SK-N-SH treated with all-trans-retinoic acid at 6 μM for 48 hours (cell line): ENCODE data around the gene ARID1B.

ENCODE experiments used
- ATAC-seq: fragments of 200-7000 bp; cut with Tn5 transposase; 3 replicates; pipeline ENCODE4 v1.9.1; 2020; ENCODE audit warnings: mild to moderate bottlenecking, moderate library complexity
- ARNTL ChIP-seq: fragments of 450-650 bp; formaldehyde crosslinking; IDR thresholded peaks from 2 replicates; pipeline ENCODE4 v1.5.0; 2020; ENCODE audit warnings: low read depth, mild to moderate bottlenecking, moderate library complexity, borderline replicate concordance
- BACH2 ChIP-seq: fragments of 250-450 bp; sonication (Bioruptor Pico); IDR thresholded peaks from 2 replicates; pipeline ENCODE4 v1.9.0; 2021; ENCODE audit warnings: mild to moderate bottlenecking, borderline replicate concordance
- CREB5 ChIP-seq: fragments of 250-450 bp; sonication (Bioruptor Pico); IDR thresholded peaks from 2 replicates; pipeline ENCODE4 v1.5.1; 2020; ENCODE audit warnings: low read depth, mild to moderate bottlenecking, moderate library complexity
- CSDC2 ChIP-seq: fragments of 250-450 bp; sonication (Bioruptor Pico); IDR thresholded peaks from 2 replicates; pipeline ENCODE4 v1.5.0; 2020; ENCODE audit warnings: mild to moderate bottlenecking, moderate library complexity
- CSRNP3 ChIP-seq: fragments of 250-450 bp; sonication (Bioruptor Pico); IDR thresholded peaks from 2 replicates; pipeline ENCODE4 v1.5.1; 2021; ENCODE audit warnings: mild to moderate bottlenecking, moderate library complexity
- ESRRG ChIP-seq: fragments of 250-450 bp; sonication (Bioruptor Pico); IDR thresholded peaks from 2 replicates; pipeline ENCODE4 v1.6.1; 2021; ENCODE audit warnings: mild to moderate bottlenecking
- GLIS3 ChIP-seq: fragments of 250-450 bp; sonication (Bioruptor Pico); IDR thresholded peaks from 2 replicates; pipeline ENCODE4 v1.5.0; 2020; ENCODE audit warnings: mild to moderate bottlenecking, moderate library complexity
- ISL1 ChIP-seq: fragments of 250-450 bp; sonication (Bioruptor Pico); IDR thresholded peaks from 2 replicates; pipeline ENCODE4 v2.1.2; 2022; ENCODE audit warnings: mild to moderate bottlenecking, moderate library complexity
- OSR1 ChIP-seq: fragments of 250-450 bp; sonication (Bioruptor Pico); IDR thresholded peaks from 2 replicates; pipeline ENCODE4 v1.8.0; 2022; ENCODE audit warnings: moderate library complexity, mild to moderate bottlenecking, inconsistent platforms
- PATZ1 ChIP-seq: fragments of 250-450 bp; sonication (Bioruptor Pico); IDR thresholded peaks from 2 replicates; pipeline ENCODE4 v1.8.0; 2020; ENCODE audit warnings: mild to moderate bottlenecking, moderate library complexity, borderline replicate concordance
- POU6F1 ChIP-seq: fragments of 250-450 bp; sonication (Bioruptor Pico); IDR thresholded peaks from 2 replicates; pipeline ENCODE4 v1.8.0; 2021; ENCODE audit warnings: low read depth, mild to moderate bottlenecking, moderate library complexity, borderline replicate concordance
- PPARA ChIP-seq: fragments of 250-450 bp; sonication (Bioruptor Pico); IDR thresholded peaks from 2 replicates; pipeline ENCODE4 v1.5.0; 2020; ENCODE audit warnings: mild to moderate bottlenecking, borderline replicate concordance
- RARB ChIP-seq: fragments of 250-450 bp; sonication (Bioruptor Pico); IDR thresholded peaks from 2 replicates; pipeline ENCODE4 v1.8.0; 2021; ENCODE audit warnings: mild to moderate bottlenecking, moderate library complexity
- SNAI2 ChIP-seq: fragments of 250-450 bp; sonication (Bioruptor Pico); IDR thresholded peaks from 2 replicates; pipeline ENCODE4 v1.5.0; 2020; ENCODE audit warnings: mild to moderate bottlenecking, moderate library complexity
- TCF4 ChIP-seq: fragments of 250-450 bp; sonication (Bioruptor Pico); IDR thresholded peaks from 2 replicates; pipeline ENCODE4 v1.8.0; 2021; ENCODE audit warnings: mild to moderate bottlenecking, moderate library complexity, borderline replicate concordance
- TOX ChIP-seq: fragments of 250-450 bp; sonication (Bioruptor Pico); IDR thresholded peaks from 2 replicates; pipeline ENCODE4 v1.8.0; 2021; ENCODE audit warnings: mild to moderate bottlenecking, moderate library complexity, borderline replicate concordance
- TSHZ2 ChIP-seq: fragments of 250-450 bp; sonication (Bioruptor Pico); IDR thresholded peaks from 2 replicates; pipeline ENCODE4 v1.5.0; 2020; ENCODE audit warnings: mild to moderate bottlenecking, moderate library complexity
- ZC3H10 ChIP-seq: fragments of 250-450 bp; sonication (Bioruptor Pico); IDR thresholded peaks from 2 replicates; pipeline ENCODE4 v1.5.1; 2021; ENCODE audit warnings: mild to moderate bottlenecking, moderate library complexity
- ZFP3 ChIP-seq: fragments of 250-450 bp; sonication (Bioruptor Pico); IDR thresholded peaks from 2 replicates; pipeline ENCODE4 v1.5.0; 2020; ENCODE audit warnings: mild to moderate bottlenecking, moderate library complexity
- ZFP30 ChIP-seq: fragments of 450-650 bp; formaldehyde crosslinking; IDR thresholded peaks from 2 replicates; pipeline ENCODE4 v1.5.0; 2022; ENCODE audit warnings: mild to moderate bottlenecking, moderate library complexity
- ZNF565 ChIP-seq: fragments of 450-650 bp; formaldehyde crosslinking; conservative IDR thresholded peaks from 2 replicates; pipeline ENCODE4 v1.5.0; 2020; ENCODE audit warnings: low read depth, mild to moderate bottlenecking, moderate library complexity
- ZNF70 ChIP-seq: fragments of 450-650 bp; formaldehyde crosslinking; IDR thresholded peaks from 2 replicates; pipeline ENCODE4 v1.5.0; 2020; ENCODE audit warnings: mild to moderate bottlenecking, moderate library complexity
- ZNF8 ChIP-seq: fragments of 450-650 bp; formaldehyde crosslinking; IDR thresholded peaks from 2 replicates; pipeline ENCODE4 v1.5.0; 2020; ENCODE audit warnings: mild to moderate bottlenecking, moderate library complexity

Gene ARID1B

GRCh38 chr6:156868385-156868784 lies 91.2 kb downstream of the ARID1B start:
- TF ChIP-seq SNAI2 (no peak), BACH2 (CRISPR knock-in tag) (no peak), TOX (CRISPR knock-in tag) (no peak), GLIS3 (CRISPR knock-in tag) (no peak), CSDC2 (no peak), POU6F1 (CRISPR knock-in tag) (no peak), ZFP3 (CRISPR knock-in tag) (no peak), CREB5 (CRISPR knock-in tag) (no peak), ZNF70 (CRISPR knock-in tag) (no peak), RARB (CRISPR knock-in tag) (no peak), PPARA (CRISPR knock-in tag) (no peak), CSRNP3 (CRISPR knock-in tag) (no peak), OSR1 (CRISPR knock-in tag) (no peak), ESRRG (CRISPR knock-in tag) (no peak)
- no peak for ATAC-seq

- TF ChIP-seq TCF4 (no peak), SNAI2 (no peak), ZC3H10 (CRISPR knock-in tag) (no peak), ESRRG (CRISPR knock-in tag) (no peak), ZFP30 (CRISPR knock-in tag) (no peak), CREB5 (CRISPR knock-in tag) (no peak)
- TF ChIP-seq, all 23 proteins: peak for 0
- no peak for ATAC-seq
Measured at GRCh38 chr6:156869980-156870398, 92.8 kb downstream of the ARID1B start.

- no peak for ATAC-seq
Measured at GRCh38 chr6:156870924-156871539, 93.9 kb downstream of the ARID1B start.

GRCh38 chr6:156872903-156873302 lies 95.7 kb downstream of the ARID1B start:
- ATAC-seq, result no peak
- TF ChIP-seq ESRRG (CRISPR knock-in tag), result no peak
- no peak for TF ChIP-seq SNAI2
- TF ChIP-seq OSR1 (CRISPR knock-in tag), result no peak
- TF ChIP-seq PATZ1, result no peak
- TF ChIP-seq TOX (CRISPR knock-in tag), result no peak
- TF ChIP-seq ZNF565 (CRISPR knock-in tag), result no peak
- no peak for TF ChIP-seq RARB (CRISPR knock-in tag)
- TF ChIP-seq PPARA (CRISPR knock-in tag), result no peak
- no peak for TF ChIP-seq GLIS3 (CRISPR knock-in tag)
- no peak for TF ChIP-seq TSHZ2
- TF ChIP-seq ZNF8 (CRISPR knock-in tag), result no peak
- no peak for TF ChIP-seq ZC3H10 (CRISPR knock-in tag)
- no peak for TF ChIP-seq BACH2 (CRISPR knock-in tag)
- TF ChIP-seq TCF4, result no peak
- TF ChIP-seq ZFP3 (CRISPR knock-in tag), result no peak
- no peak for TF ChIP-seq CSRNP3 (CRISPR knock-in tag)
- TF ChIP-seq ZFP30 (CRISPR knock-in tag), result no peak
- no peak for TF ChIP-seq ISL1 (CRISPR knock-in tag)
- TF ChIP-seq ARNTL (CRISPR knock-in tag), result no peak

More at GRCh38 chr6:156870924-156871539, 93.9 kb downstream of the ARID1B start:
- no peak for TF ChIP-seq ISL1 (CRISPR knock-in tag)
- TF ChIP-seq RARB (CRISPR knock-in tag), result no peak
